SKM-1 (cell line): ENCODE results near the gene BRWD1.

ENCODE experiments used
- DNase-seq: peaks from one replicate; lab custom pipeline; 2025; ENCODE audit not compliant: unreplicated experiment; lab: John Stamatoyannopoulos, UW

The BRWD1 gene

GRCh38 chr21:39330001-39330400 is 16.6 kb upstream of the BRWD1 start:
- DNase-seq, result no peak

- DNase-seq, result no peak
Measured at GRCh38 chr21:39327727-39328126, 14.3 kb upstream of the BRWD1 start.

GRCh38 chr21:39326607-39327307 is 13.3 kb upstream of the BRWD1 start:
- no peak for DNase-seq

- DNase-seq, result no peak
Measured at GRCh38 chr21:39325458-39325857, 12.0 kb upstream of the BRWD1 start.

GRCh38 chr21:39321424-39321823 is 8.0 kb upstream of the BRWD1 start:
- no peak for DNase-seq

- DNase-seq, result no peak
Measured at GRCh38 chr21:39319814-39320332, 6.4 kb upstream of the BRWD1 start.

GRCh38 chr21:39319251-39319756 is 5.9 kb upstream of the BRWD1 start:
- DNase-seq, result no peak

GRCh38 chr21:39318091-39318959 is 4.9 kb upstream of the BRWD1 start:
- no peak for DNase-seq

GRCh38 chr21:39317134-39318090 is 4.0 kb upstream of the BRWD1 start:
- DNase-seq, result peak; percentile 85

- no peak for DNase-seq
Measured at GRCh38 chr21:39316729-39317128, 3.3 kb upstream of the BRWD1 start.

GRCh38 chr21:39315603-39316445 is 2.4 kb upstream of the BRWD1 start:
- no peak for DNase-seq

GRCh38 chr21:39314143-39315027 is 953 bp upstream of the BRWD1 start:
- peak; percentile 13 for DNase-seq

GRCh38 chr21:39313042-39313570 is 326 bp downstream of the BRWD1 start:
- DNase-seq, result no peak

- peak; percentile 46 for DNase-seq
Measured at GRCh38 chr21:39312112-39313041, 1.1 kb downstream of the BRWD1 start.

GRCh38 chr21:39311164-39311563 is 2.3 kb downstream of the BRWD1 start:
- no peak for DNase-seq

- DNase-seq, result no peak
Measured at GRCh38 chr21:39307466-39307865, 6.0 kb downstream of the BRWD1 start.

GRCh38 chr21:39300587-39300986 is 12.8 kb downstream of the BRWD1 start:
- DNase-seq, result no peak

- no peak for DNase-seq
Measured at GRCh38 chr21:39296891-39297290, 16.5 kb downstream of the BRWD1 start.
